ENCODE data around the gene SAMMSON. TPM values are rescaled to one million over a fixed set of nuclear protein-coding genes. Genes with fewer than 3 reads are reported as not detected.

The SAMMSON gene
- total RNA-seq, 4 donors from 2014 or later: not detected

DNA sequence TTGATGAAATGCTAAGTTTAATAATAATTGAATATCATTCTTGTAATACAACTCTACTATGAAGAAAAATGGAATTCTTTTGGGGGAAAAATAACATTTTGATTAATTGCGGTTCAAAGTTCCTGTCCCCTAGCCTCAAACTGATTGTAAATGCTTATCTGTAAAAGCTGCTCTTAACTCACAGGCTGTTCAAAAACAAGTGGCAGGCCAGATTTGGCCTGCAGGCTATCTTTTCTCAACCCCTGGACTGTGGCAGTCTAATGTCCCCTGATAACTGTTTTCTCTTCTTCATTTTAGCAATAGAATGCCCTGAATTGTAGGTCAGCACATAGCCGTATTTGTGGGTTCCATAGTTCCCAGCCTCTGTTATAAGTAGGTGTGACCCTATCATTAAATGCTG, 23.5 kb upstream of the SAMMSON start:
- no peaks in the 10 kb centered on the region for H3K4me1 ChIP-seq
- intact Hi-C loops (cut with DNase I; ENCODE audit: low total_unique reads): no loop called here
- no peak for TF ChIP-seq POLR2A (IDR thresholded peaks at IDR 0.05)
- TF ChIP-seq POLR2AphosphoS5 (IDR thresholded peaks at IDR 0.05): no peak
- TF ChIP-seq EP300 (IDR thresholded peaks at IDR 0.05; ENCODE audit: low read depth): no peak
- no peak for TF ChIP-seq CTCF (IDR thresholded peaks at IDR 0.05)
- in situ Hi-C loops (cut with MboI; ENCODE audit: low pct_ligation_motif_present in 1 of 4, low pct_unique_long_range_greater_than_20kb in 1 of 4, low sequenced_read_pairs in 3 of 4): no loop called here
- no peak overlapping the region for H3K27ac ChIP-seq
- no peaks in the 10 kb centered on the region for H3K36me3 ChIP-seq
- DNase-seq: no peak
- no peaks in the 10 kb centered on the region for H3K27me3 ChIP-seq
- H3K9me3 ChIP-seq: peaks cover 5 to 9% of the 10 kb centered on the region in 2 donors
- H3K4me3 ChIP-seq: no peak overlapping the region
- WGBS, 2 donors (ENCODE audit: low coverage in 1 of 2): 87 to 90% methylated on average over 2 of the region's 2 CpGs

GRCh38 chr3:69983546-69984265, 15.8 kb upstream of the SAMMSON start:
- Histone ChIP-seq H3K4me3 (no peak overlapping the region), H3K36me3 (no peaks in the 10 kb centered on the region), H3K9me3 (no peaks in the 10 kb centered on the region), H3K4me1 (no peaks in the 10 kb centered on the region), H3K27ac (no peak overlapping the region), H3K27me3 (no peaks in the 10 kb centered on the region)
- TF ChIP-seq CTCF (IDR thresholded peaks at IDR 0.05): no peak
- intact Hi-C loops (cut with DNase I; ENCODE audit: low total_unique reads) (no loop called here), in situ Hi-C loops (cut with MboI; ENCODE audit: low pct_ligation_motif_present in 1 of 4, low pct_unique_long_range_greater_than_20kb in 1 of 4, low sequenced_read_pairs in 3 of 4) (no loop called here)
- DNase-seq: no peak
- WGBS, 2 donors (ENCODE audit: low coverage in 1 of 2): 78 to 81% methylated on average over 5 of the region's 5 CpGs

DNA sequence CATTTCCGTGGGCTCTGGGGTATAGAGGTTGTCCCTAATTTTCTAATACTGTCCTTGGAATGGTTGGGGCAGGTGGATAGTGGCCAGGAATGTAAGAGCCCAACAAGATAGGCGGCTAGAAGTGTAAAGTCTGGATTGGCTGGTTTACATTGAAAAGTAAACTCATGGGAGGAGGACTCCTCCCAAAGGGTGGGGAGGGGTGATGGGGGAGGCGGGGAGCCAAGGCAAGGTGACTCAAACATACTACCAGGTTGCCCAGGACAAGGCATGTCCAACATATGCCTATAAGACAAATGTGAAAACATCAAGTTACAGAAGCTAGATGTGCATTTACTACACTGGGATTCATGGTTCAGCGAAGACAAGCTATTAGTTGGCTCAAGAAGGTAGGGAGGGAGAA, 14.3 kb upstream of the SAMMSON start:
- DNase-seq: no peak
- Histone ChIP-seq H3K9me3 (no peaks in the 10 kb centered on the region), H3K27ac (no peak overlapping the region), H3K36me3 (no peaks in the 10 kb centered on the region), H3K4me3 (no peak overlapping the region), H3K27me3 (no peaks in the 10 kb centered on the region), H3K4me1 (no peaks in the 10 kb centered on the region)
- in situ Hi-C loops (cut with MboI; ENCODE audit: low pct_ligation_motif_present in 1 of 4, low pct_unique_long_range_greater_than_20kb in 1 of 4, low sequenced_read_pairs in 3 of 4): no loop called here
- intact Hi-C loops (cut with DNase I; ENCODE audit: low total_unique reads): no loop called here
- WGBS, 2 donors (ENCODE audit: low coverage in 1 of 2): 72% methylated on average over 4 of the region's 4 CpGs
- TF ChIP-seq CTCF (IDR thresholded peaks at IDR 0.05) (no peak), POLR2AphosphoS5 (IDR thresholded peaks at IDR 0.05) (no peak), POLR2A (IDR thresholded peaks at IDR 0.05) (no peak), EP300 (IDR thresholded peaks at IDR 0.05; ENCODE audit: low read depth) (no peak)

DNA sequence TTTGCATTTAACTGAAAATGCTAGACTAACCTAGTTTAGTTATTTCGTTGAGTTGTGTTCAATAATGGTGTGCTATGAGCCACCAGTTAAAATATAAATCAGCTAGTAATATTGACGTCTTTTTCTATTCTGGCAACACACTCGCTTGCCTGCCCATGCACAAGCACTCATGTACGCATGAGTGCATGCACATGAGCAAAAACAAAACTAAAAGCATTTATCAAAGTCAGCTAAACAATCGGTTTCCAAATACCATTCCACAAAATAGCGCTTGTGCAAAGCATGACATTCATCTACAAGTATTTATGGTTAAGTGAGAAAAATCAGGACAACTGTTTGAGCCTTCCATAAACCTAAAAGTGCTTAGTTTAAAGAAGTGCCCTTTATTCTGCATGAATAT, 13.1 kb upstream of the SAMMSON start:
- no peaks in the 10 kb centered on the region for H3K4me1 ChIP-seq
- 56 to 81% methylated on average over 6 of the region's 6 CpGs for WGBS, 2 donors (ENCODE audit: low coverage in 1 of 2)
- TF ChIP-seq POLR2A (IDR thresholded peaks at IDR 0.05) (no peak), CTCF (IDR thresholded peaks at IDR 0.05) (no peak), POLR2AphosphoS5 (IDR thresholded peaks at IDR 0.05) (no peak), EP300 (IDR thresholded peaks at IDR 0.05; ENCODE audit: low read depth) (no peak)
- no peaks in the 10 kb centered on the region for H3K27me3 ChIP-seq
- in situ Hi-C loops (cut with MboI; ENCODE audit: low pct_ligation_motif_present in 1 of 4, low pct_unique_long_range_greater_than_20kb in 1 of 4, low sequenced_read_pairs in 3 of 4): no loop called here
- H3K27ac ChIP-seq: no peak overlapping the region
- no peaks in the 10 kb centered on the region for H3K9me3 ChIP-seq
- H3K36me3 ChIP-seq: no peaks in the 10 kb centered on the region
- DNase-seq: no peak
- intact Hi-C loops (cut with DNase I; ENCODE audit: low total_unique reads): no loop called here
- H3K4me3 ChIP-seq: no peak overlapping the region
